Activated T-cell treated with anti-CD3 and anti-CD28 coated beads for 4 hours (primary cell): ENCODE data around the gene MYLK4.

Experiments
- DNase-seq: peaks from one replicate; pipeline ENCODE4 v3.0.0-alpha.2; 2020

The MYLK4 gene

DNA sequence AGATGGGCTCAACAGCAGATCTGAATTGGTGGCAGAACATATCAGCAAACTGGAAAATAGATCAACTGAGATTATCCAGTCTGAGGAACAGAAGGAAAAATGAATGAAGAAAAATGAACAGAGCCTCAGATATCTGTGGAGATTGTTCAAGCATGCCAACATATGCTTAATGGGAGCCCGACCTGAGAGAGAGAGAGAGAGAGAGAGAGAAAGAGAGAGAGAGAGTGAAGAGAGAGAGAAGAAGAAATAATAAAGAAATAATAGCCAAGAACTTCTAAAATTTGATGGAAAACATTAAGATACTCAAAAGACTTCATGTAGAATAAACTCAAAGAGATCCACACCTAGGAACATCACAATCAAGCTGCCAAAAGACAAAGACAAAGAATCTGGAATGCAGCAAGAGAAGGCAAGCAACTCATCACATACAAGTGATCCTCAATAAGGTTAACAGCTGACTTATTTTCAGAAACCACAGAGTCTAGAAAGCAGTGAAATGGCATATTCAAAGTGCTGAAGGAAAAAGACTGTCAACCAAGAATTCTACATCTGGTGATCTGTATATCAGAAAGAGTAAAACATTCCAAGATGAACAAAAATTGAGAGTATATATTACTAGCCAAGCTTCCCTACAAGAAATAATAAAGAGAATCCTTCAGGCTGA lies 97.2 kb downstream of the MYLK4 start:
- DNase-seq = no peak

- DNase-seq = no peak
Observed at GRCh38 chr6:2652611-2653010, 98.1 kb downstream of the MYLK4 start.

DNA sequence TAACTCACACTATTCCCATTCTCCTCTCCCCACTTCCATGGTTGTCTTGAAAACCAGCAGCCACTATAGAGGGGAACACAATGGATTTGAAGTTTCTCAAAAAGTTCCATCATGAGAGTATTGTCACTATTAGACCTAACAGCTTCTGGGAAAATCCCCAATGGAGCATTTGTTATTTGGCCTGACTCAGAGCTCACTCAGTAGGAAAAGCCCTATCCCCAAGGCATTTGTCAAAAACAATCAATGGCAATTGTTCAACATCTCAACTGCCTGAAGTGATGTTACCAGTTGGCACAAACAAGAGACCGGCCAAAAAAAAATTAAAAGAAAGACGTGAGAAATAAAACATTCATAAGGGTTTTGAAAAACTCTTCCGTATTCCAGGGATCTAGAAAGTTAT lies 98.8 kb downstream of the MYLK4 start:
- no peak for DNase-seq

DNA sequence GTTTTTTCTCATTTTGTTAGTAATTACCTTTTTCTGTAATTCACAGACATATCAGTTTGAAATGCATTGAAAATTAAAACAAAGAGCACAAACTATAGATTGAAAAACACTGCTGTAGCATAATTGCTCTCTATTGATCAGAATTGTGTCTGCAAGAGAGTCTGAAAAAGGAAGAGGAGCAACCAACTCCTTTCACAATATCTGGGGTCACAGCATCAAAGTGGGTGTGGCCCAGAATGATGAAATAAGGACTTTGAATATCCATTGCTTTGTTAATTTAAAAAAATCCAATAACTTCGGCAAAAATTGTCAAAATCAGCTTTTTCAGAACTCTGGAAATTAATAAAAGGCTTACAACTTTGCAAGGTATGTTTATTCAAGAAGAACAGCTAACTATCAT lies 99.2 kb downstream of the MYLK4 start:
- no peak for DNase-seq

GRCh38 chr6:2646346-2646745 lies 104.4 kb downstream of the MYLK4 start:
- DNase-seq = no peak

DNA sequence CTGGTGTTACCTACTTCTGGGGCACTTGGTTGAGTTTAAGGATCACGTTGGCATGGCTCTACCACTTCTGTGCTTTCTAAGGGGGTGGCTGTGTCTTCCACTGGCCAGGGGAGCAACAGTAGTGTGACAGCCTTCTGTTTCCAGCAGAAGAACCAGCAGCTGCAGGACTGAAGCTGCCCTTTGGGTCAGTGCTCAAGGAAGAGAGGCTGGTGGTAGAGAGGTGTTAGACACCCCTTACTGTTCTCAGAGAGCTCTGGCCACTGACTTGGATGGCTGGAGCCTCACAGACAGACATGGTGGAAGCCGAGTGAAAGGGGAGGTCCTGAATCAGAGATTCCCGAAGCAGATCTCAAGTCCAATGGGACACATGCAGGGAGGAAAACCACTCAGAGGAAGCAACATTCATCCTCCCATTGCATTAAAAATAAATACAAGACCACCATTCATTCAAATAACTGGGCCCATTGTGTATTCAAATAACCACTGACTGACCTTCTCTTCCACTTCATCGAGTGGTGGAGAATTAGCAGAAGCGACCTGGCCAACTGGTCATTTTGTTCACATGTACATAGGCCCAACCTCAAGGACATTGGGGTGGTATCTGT lies 106.7 kb downstream of the MYLK4 start:
- DNase-seq = no peak

GRCh38 chr6:2643130-2643529 lies 107.6 kb downstream of the MYLK4 start:
- DNase-seq = no peak

DNA sequence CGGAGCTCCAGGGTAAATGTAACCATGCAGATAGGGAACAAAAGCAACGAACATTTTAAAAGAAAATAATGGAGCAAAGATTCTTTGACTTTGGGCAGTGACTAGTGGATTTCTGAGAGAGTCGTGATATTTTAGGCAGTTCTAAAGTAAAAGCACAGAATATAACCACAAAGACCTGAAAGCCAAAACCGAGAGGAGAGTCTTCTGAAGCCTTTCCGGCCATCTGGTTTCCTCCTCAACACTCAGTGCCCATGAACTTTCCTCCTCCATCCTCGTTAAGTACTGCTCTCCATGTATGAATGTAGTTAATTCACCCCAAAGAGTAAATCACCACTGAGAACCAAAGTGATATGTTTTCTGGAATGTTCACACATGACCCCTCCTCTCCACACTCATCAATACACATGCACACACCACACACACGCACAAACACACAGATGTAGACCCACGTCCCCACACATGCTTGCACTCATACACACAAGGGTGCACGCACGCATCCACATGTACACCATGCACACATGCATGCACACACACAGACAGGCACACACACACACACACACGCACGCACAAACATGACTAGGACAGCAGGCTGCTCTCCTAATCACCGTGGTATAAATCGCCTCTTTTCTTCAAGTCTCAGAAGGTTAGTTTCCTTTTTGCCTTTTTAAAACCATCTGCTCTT lies 109.5 kb downstream of the MYLK4 start:
- DNase-seq = no peak

- no peak for DNase-seq
Observed at GRCh38 chr6:2640551-2640950, 110.2 kb downstream of the MYLK4 start.

GRCh38 chr6:2639896-2640295 lies 110.8 kb downstream of the MYLK4 start:
- DNase-seq = no peak

- DNase-seq = no peak
Observed at GRCh38 chr6:2639167-2639566, 111.6 kb downstream of the MYLK4 start.

DNA sequence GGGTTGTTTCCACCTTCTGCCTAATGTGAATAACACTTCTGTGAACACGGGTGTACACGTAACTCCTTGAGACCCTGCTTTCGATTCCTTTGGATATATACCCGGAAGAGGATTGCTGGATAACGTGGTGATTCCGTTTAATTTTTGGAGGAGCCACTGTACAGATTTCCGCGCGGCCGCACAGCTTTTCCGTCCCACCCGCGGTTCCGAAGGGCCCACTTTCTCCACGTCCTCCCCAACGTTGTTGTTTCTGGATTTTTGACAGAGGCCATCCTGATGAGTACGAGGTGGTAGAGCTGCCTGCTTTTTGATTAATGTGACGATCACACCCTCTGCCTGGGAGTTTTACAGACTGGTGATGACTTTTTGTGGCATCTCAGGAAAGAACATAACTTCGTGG lies 114.0 kb downstream of the MYLK4 start:
- no peak for DNase-seq

GRCh38 chr6:2635911-2636310 lies 114.8 kb downstream of the MYLK4 start:
- DNase-seq = no peak

GRCh38 chr6:2634139-2634964 lies 116.4 kb downstream of the MYLK4 start:
- DNase-seq = peak; percentile 83

- no peak for DNase-seq
Observed at GRCh38 chr6:2633736-2634135, 117.0 kb downstream of the MYLK4 start.

DNA sequence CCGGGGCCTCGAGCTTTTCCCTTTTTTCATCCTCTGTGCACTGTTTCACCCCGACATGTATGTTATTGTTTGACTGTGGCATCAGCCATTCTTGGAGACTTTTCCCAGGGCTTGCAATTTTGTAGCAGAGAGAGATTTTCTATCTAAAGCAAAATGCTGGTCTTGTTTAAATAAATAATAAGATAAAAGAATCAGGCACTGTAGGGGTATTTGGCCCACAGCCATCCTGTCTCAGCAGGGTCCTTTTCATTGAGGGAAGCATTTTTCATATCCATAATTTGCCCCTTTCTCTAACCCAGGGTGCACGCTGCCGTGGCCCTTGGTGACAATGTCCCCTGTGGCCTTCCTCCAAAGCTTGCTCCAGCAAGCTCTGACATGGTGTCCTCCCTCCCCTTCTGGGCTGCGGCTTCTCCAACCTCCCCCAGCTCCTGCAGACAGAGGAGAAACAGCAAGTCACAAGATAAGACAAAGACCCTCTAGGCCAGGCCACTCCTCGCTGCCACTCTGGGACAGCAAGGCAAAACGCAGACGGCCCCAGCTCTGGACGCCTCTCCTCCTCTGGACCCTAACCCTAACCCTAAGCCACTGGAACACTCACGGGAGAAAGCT lies 117.6 kb downstream of the MYLK4 start:
- DNase-seq = no peak

- DNase-seq = no peak
Observed at GRCh38 chr6:2632368-2632767, 118.4 kb downstream of the MYLK4 start.

GRCh38 chr6:2630891-2631571 lies 119.7 kb downstream of the MYLK4 start:
- DNase-seq = no peak

GRCh38 chr6:2630359-2630758 lies 120.4 kb downstream of the MYLK4 start:
- no peak for DNase-seq

DNA sequence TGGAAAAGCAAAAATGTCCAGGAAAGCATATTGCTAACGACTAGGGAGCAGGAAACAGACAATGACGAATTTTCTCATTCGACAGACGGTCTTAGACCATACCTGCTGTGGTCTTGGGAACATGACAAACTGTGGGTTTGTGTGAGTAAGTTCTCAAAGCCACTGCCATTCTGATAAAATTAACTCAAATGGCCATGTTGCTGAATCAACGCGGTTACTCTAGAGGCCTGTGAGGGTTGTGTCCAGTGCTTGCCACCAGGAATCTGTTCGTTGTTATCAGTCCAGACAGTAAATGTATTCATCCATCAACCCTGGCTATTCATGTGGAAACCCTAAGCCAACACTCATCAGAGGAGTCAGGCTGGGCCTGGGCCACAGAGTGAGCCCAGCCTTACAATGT lies 124.3 kb downstream of the MYLK4 start:
- DNase-seq = no peak

DNA sequence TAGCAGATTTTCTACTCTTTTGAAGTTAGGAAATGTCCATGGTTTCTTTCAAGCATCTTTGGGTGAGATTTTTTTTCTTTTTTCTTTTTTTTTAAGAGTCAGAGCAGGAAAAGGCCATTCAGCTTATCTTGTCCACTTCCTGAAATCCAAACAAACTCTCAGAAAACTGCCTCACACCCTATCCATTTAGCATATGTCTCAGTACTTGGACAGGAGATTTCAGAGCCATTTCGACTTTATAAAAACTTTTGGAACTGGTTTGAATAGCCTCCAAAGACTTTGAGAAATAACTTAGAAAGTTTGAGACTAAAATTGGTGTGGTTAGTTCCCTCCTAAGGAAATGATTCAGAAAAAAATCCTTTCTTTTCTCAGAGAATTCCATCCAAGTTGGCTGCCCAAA lies 125.1 kb downstream of the MYLK4 start:
- DNase-seq = no peak

DNA sequence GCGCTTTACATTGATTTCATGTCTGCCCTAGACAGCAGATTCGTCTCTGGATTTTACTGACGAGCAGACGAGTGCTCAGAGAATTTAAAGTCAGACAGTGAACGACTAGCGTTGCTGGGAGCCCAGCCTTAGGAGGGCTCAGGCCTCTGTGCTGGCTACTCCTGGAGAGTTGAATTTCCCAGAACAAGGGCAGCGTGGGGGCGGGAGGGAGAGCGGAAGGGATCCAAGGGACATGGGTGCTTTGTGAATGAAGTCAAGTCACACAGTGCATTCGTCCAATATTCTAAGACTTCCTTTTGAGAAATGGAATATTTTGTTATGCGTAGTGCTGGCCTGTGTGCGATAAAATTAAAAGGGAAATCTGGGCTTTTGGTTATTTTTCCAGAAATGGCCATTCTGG lies 126.5 kb downstream of the MYLK4 start:
- no peak for DNase-seq

DNA sequence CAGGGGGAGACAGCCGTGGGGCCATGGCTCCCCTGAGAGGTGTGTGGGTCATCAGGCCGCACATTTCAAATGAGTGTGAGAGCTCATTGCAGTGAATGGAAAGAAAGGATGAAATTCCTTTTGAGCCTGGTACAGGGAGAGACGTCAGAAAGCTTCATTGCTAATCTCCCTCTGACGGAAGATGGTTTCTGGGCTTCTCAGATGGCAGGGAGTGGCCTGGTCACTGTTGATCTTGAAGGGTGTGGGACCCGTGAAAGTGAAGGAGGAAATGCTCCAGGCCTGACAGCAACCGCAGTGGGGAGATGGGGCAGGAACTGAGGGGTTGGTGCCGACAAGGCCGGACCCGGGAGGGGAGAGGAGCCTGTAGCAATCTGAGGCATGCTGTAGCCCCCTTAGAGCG lies 127.4 kb downstream of the MYLK4 start:
- DNase-seq = no peak
